ENCODE data around the gene SPEF2.

Gene SPEF2

DNA sequence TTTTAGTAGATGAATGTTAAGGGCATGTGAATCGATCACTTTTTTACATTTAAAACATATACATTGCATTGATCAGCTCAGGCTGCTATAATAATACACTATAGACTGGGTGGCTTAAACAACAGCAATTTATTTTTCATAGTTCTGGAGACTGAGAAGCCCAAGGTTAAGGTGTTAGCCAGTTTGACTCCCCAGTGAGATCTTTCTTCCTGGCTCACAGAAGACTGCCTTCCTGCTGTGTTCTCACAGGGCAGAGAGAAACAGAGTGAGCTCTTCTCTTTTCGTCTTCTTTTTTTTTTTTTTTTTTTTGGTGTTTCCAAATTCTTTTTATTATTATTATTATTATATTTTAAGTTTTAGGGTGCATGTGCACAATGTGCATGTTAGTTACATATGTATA, 56.4 kb downstream of the SPEF2 start:
- H3K4me3 ChIP-seq (replicated peaks; ENCODE audit: insufficient read depth, low read length), result no peak overlapping the region
- TF ChIP-seq, protein P1, sequence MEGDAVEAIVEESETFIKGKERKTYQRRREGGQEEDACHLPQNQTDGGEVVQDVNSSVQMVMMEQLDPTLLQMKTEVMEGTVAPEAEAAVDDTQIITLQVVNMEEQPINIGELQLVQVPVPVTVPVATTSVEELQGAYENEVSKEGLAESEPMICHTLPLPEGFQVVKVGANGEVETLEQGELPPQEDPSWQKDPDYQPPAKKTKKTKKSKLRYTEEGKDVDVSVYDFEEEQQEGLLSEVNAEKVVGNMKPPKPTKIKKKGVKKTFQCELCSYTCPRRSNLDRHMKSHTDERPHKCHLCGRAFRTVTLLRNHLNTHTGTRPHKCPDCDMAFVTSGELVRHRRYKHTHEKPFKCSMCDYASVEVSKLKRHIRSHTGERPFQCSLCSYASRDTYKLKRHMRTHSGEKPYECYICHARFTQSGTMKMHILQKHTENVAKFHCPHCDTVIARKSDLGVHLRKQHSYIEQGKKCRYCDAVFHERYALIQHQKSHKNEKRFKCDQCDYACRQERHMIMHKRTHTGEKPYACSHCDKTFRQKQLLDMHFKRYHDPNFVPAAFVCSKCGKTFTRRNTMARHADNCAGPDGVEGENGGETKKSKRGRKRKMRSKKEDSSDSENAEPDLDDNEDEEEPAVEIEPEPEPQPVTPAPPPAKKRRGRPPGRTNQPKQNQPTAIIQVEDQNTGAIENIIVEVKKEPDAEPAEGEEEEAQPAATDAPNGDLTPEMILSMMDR (IDR thresholded peaks at IDR 0.05; ENCODE audit: insufficient read depth, low read length), result no peak
- TF ChIP-seq, protein P2, sequence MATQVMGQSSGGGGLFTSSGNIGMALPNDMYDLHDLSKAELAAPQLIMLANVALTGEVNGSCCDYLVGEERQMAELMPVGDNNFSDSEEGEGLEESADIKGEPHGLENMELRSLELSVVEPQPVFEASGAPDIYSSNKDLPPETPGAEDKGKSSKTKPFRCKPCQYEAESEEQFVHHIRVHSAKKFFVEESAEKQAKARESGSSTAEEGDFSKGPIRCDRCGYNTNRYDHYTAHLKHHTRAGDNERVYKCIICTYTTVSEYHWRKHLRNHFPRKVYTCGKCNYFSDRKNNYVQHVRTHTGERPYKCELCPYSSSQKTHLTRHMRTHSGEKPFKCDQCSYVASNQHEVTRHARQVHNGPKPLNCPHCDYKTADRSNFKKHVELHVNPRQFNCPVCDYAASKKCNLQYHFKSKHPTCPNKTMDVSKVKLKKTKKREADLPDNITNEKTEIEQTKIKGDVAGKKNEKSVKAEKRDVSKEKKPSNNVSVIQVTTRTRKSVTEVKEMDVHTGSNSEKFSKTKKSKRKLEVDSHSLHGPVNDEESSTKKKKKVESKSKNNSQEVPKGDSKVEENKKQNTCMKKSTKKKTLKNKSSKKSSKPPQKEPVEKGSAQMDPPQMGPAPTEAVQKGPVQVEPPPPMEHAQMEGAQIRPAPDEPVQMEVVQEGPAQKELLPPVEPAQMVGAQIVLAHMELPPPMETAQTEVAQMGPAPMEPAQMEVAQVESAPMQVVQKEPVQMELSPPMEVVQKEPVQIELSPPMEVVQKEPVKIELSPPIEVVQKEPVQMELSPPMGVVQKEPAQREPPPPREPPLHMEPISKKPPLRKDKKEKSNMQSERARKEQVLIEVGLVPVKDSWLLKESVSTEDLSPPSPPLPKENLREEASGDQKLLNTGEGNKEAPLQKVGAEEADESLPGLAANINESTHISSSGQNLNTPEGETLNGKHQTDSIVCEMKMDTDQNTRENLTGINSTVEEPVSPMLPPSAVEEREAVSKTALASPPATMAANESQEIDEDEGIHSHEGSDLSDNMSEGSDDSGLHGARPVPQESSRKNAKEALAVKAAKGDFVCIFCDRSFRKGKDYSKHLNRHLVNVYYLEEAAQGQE (IDR thresholded peaks at IDR 0.05; ENCODE audit: insufficient replicate concordance, low read depth), result no peak
- TF ChIP-seq GABPA (IDR thresholded peaks at IDR 0.05; ENCODE audit: low read depth) (no peak), SPI1 (IDR thresholded peaks at IDR 0.05; ENCODE audit: borderline replicate concordance, low read depth) (no peak), POLR2AphosphoS5 (IDR thresholded peaks at IDR 0.05; ENCODE audit: low read depth) (no peak)
- DNase-seq (ENCODE audit: low read depth in 1 of 2, low spot score in 1 of 2), result no peak
- H3K27me3 ChIP-seq (ENCODE audit: insufficient read depth, poor library complexity, severe bottlenecking), result no peaks in the 10 kb centered on the region
- H3K27ac ChIP-seq (replicated peaks), result no peak overlapping the region

DNA sequence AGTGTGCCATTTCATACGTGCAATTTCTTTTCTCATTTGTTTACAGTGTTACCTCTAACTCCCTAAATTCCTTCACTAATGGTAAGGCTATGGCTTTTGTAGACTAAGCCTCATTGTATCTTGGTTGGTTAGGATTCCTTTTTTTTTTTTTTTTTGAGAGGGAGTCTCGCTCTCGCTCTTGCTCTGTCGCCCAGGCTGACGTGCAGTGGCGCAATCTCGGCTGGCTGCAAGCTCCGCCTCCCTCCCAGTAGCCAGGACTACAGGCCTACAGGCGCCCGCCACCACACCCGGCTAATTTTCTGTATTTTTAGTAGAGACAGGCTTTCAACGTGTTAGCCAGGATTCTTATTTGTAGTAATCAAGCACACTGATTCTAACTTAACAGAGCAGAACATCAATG, 57.7 kb downstream of the SPEF2 start:
- no peaks in the 10 kb centered on the region for H3K27me3 ChIP-seq (ENCODE audit: insufficient read depth, poor library complexity, severe bottlenecking)
- DNase-seq (ENCODE audit: low read depth in 1 of 2, low spot score in 1 of 2), result no peak

DNA sequence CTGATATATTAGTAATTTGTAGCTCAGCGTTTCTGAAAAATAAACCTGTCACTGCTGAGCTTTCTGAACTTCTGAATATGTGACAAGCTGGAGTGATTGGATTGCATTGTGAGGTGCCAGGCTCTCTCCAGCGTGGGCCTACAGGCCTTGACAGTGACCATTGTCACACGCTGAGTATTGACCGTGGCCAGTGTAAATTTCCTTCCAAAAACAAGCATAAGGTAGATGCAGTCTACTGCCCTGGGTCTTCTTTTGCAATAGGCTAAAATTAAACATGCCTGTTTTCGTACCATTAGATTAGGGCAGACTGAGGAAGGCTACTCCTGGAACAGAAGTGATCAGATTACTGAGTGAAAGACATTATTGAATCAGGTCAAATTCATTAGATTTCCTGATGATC, 60.2 kb downstream of the SPEF2 start:
- DNase-seq (ENCODE audit: low read depth in 1 of 2, low spot score in 1 of 2), result no peak
- no peak overlapping the region for H3K27ac ChIP-seq (replicated peaks)
- H3K4me3 ChIP-seq (replicated peaks; ENCODE audit: insufficient read depth, low read length), result no peak overlapping the region
- TF ChIP-seq, protein P2 (IDR thresholded peaks at IDR 0.05; ENCODE audit: insufficient replicate concordance, low read depth), result no peak
- TF ChIP-seq SPI1 (IDR thresholded peaks at IDR 0.05; ENCODE audit: borderline replicate concordance, low read depth) (no peak), GABPA (IDR thresholded peaks at IDR 0.05; ENCODE audit: low read depth) (no peak), POLR2AphosphoS5 (IDR thresholded peaks at IDR 0.05; ENCODE audit: low read depth) (no peak)
- TF ChIP-seq, protein P1 (IDR thresholded peaks at IDR 0.05; ENCODE audit: insufficient read depth, low read length), result no peak
- H3K27me3 ChIP-seq (ENCODE audit: insufficient read depth, poor library complexity, severe bottlenecking), result no peaks in the 10 kb centered on the region

More for the DNA sequence above, 57.7 kb downstream of the SPEF2 start:
- Histone ChIP-seq H3K27ac (replicated peaks) (no peak overlapping the region), H3K4me3 (replicated peaks; ENCODE audit: insufficient read depth, low read length) (no peak overlapping the region)
- TF ChIP-seq SPI1 (IDR thresholded peaks at IDR 0.05; ENCODE audit: borderline replicate concordance, low read depth) (no peak), POLR2AphosphoS5 (IDR thresholded peaks at IDR 0.05; ENCODE audit: low read depth) (no peak), GABPA (IDR thresholded peaks at IDR 0.05; ENCODE audit: low read depth) (no peak)
- TF ChIP-seq, protein P1 (IDR thresholded peaks at IDR 0.05; ENCODE audit: insufficient read depth, low read length), result no peak
- TF ChIP-seq, protein P2 (IDR thresholded peaks at IDR 0.05; ENCODE audit: insufficient replicate concordance, low read depth), result no peak

Measured in HL-60 (cell line).